HepG2 (cell line): Measurements from ENCODE around the gene TUBG2. TPM values are rescaled to one million over a fixed set of nuclear protein-coding genes. Genes with fewer than 3 reads are reported as not detected.
A peak's percentile ranks its signal among the peaks of the same experiment; 100 is the strongest.

ENCODE experiments used
- ARID3A ChIP-seq: IDR thresholded peaks from 2 replicates; pipeline ENCODE4 v1.6.1; 2012; ENCODE audit warnings: low read depth, low read length, improper control_type of control experiment
- BCL3 ChIP-seq: sonication (generic); formaldehyde crosslinking; IDR thresholded peaks from 2 replicates; pipeline ENCODE4 v1.5.1; 2020; ENCODE audit warnings: mild to moderate bottlenecking, missing genetic modification reagents, moderate library complexity
- CAMTA2 ChIP-seq: sonication (generic); formaldehyde crosslinking; IDR thresholded peaks from 2 replicates; pipeline ENCODE4 v1.4.0; 2020; ENCODE audit warnings: mild to moderate bottlenecking, missing genetic modification reagents, borderline replicate concordance
- ELK4 ChIP-seq: sonication (generic); formaldehyde crosslinking; IDR thresholded peaks from 2 replicates; pipeline ENCODE4 v1.9.0; 2021; ENCODE audit warnings: missing genetic modification reagents, borderline replicate concordance
- GPBP1L1 ChIP-seq: sonication (generic); formaldehyde crosslinking; IDR thresholded peaks from 2 replicates; pipeline ENCODE4 v1.5.0; 2020; ENCODE audit warnings: mild to moderate bottlenecking, missing genetic modification reagents
- HIVEP1 ChIP-seq: sonication (generic); formaldehyde crosslinking; IDR thresholded peaks from 2 replicates; pipeline ENCODE4 v1.4.0; 2020; ENCODE audit warnings: mild to moderate bottlenecking, missing genetic modification reagents
- ONECUT2 ChIP-seq: sonication (generic); formaldehyde crosslinking; IDR thresholded peaks from 2 replicates; pipeline ENCODE4 v1.4.0; 2020; ENCODE audit warnings: missing genetic modification reagents
- SNAPC5 ChIP-seq: sonication (generic); formaldehyde crosslinking; IDR thresholded peaks from 2 replicates; pipeline ENCODE4 v1.8.1; 2023; ENCODE audit warnings: mild to moderate bottlenecking, missing genetic modification reagents, borderline replicate concordance
- ZBTB3 ChIP-seq: sonication (generic); formaldehyde crosslinking; IDR thresholded peaks from 2 replicates; pipeline ENCODE4 v1.4.0; 2020; ENCODE audit warnings: low read depth, mild to moderate bottlenecking, moderate library complexity, missing genetic modification reagents, borderline replicate concordance
- ZBTB39 ChIP-seq: sonication (generic); formaldehyde crosslinking; IDR thresholded peaks from 2 replicates; pipeline ENCODE4 v1.5.0; 2020; ENCODE audit warnings: missing genetic modification reagents
- ZFAT ChIP-seq: sonication (generic); formaldehyde crosslinking; conservative IDR thresholded peaks from 2 replicates; pipeline ENCODE4 v1.8.1; 2023; ENCODE audit warnings: missing genetic modification reagents, inconsistent platforms
- ZNF180 ChIP-seq: sonication (generic); formaldehyde crosslinking; IDR thresholded peaks from 2 replicates; pipeline ENCODE4 v1.4.0; 2020; ENCODE audit warnings: low read depth, missing genetic modification reagents, borderline replicate concordance
- ZNF446 ChIP-seq: sonication (generic); formaldehyde crosslinking; IDR thresholded peaks from 2 replicates; pipeline ENCODE4 v1.5.0; 2020; ENCODE audit warnings: mild to moderate bottlenecking, missing genetic modification reagents
- ZNF512B ChIP-seq: sonication (generic); formaldehyde crosslinking; IDR thresholded peaks from 2 replicates; pipeline ENCODE4 v1.5.1; 2020; ENCODE audit warnings: missing genetic modification reagents, mild to moderate bottlenecking, borderline replicate concordance
- ZNF589 ChIP-seq: sonication (generic); formaldehyde crosslinking; conservative IDR thresholded peaks from 2 replicates; pipeline ENCODE4 v1.8.0; 2022; ENCODE audit warnings: mild to moderate bottlenecking, moderate library complexity, missing genetic modification reagents
- ZNF670 ChIP-seq: sonication (generic); formaldehyde crosslinking; IDR thresholded peaks from 2 replicates; pipeline ENCODE4 v1.8.0; 2022; ENCODE audit warnings: mild to moderate bottlenecking, missing genetic modification reagents, borderline replicate concordance
- polyA plus RNA-seq, 8 experiments: library from polyadenylated mRNA; depleted of rRNA in 3 of 8; stranded (reverse) in 7 of 8; unstranded in 1 of 8; fragments of >200 nt; fragmentation: Illumina TruSeq in 4 of 8; extraction: Trizol in 4 of 8; gene quantifications; 2 replicates each; pipeline versions ENCODE4 v1.2.1 to v1.2.3, GENCODE V29; 2011 to 2016; ENCODE audit warnings: low read depth in 4 of 8, missing spikeins in 1 of 8, mixed read lengths in 1 of 8; ENCODE audit not compliant: insufficient read depth in 1 of 8
- total RNA-seq, 5 experiments: library from RNA; depleted of rRNA; stranded (reverse); fragments of >200 nt; fragmentation: Illumina TruSeq; extraction: Trizol; gene quantifications; 2 replicates each; pipeline ENCODE4 v1.2.3, GENCODE V29; 2016; ENCODE audit warnings: low read depth in 1 of 5

TUBG2 gene
- total and polyA plus RNA-seq, 2 of the 13 experiments (the other 11 are each of a cell fraction or from before 2014, with no cell fraction given): 16.0 to 42.3 TPM

- TF ChIP-seq ARID3A: no peak
- TF ChIP-seq SNAPC5 (CRISPR knock-in tag): no peak
- TF ChIP-seq ZNF180 (CRISPR knock-in tag): no peak
- TF ChIP-seq ONECUT2 (CRISPR knock-in tag): no peak; the same call in 1 of the 2 replicates
- TF ChIP-seq BCL3 (CRISPR knock-in tag): 0 out of 2 replicates have a peak, but pooled peaks have one; percentile 58
- peak; percentile 74; the same call in 1 of the 2 replicates for TF ChIP-seq HIVEP1 (CRISPR knock-in tag)
- no peak for TF ChIP-seq ZBTB3 (CRISPR knock-in tag)
- peak; percentile 76; the same call in 1 of the 2 replicates for TF ChIP-seq CAMTA2 (CRISPR knock-in tag)
- TF ChIP-seq ZNF446 (CRISPR knock-in tag): 0 out of 2 replicates have a peak, but pooled peaks have one; percentile 56
- no peak for TF ChIP-seq ELK4 (CRISPR knock-in tag)
- no peak for TF ChIP-seq ZBTB39 (CRISPR knock-in tag)
- TF ChIP-seq ZNF512B: peak; percentile 69; the same call in 1 of the 2 replicates
- TF ChIP-seq ZNF589 (CRISPR knock-in tag): peak; percentile 46; the same call in 1 of the 2 replicates
- no peak for TF ChIP-seq GPBP1L1 (CRISPR knock-in tag)
- TF ChIP-seq ZFAT (CRISPR knock-in tag): no peak
- TF ChIP-seq ZNF670 (CRISPR knock-in tag): no peak
Observed at GRCh38 chr17:42682722-42683403, 23.8 kb downstream of the TUBG2 start (continued).
